Measurements from ENCODE around the gene CLCN1.
"Not testable (repeated sequence)": the region's sequence is repeated elsewhere in the genome, so short reads cannot be mapped to it uniquely, and the experiment has no call there.

CLCN1 gene

DNA sequence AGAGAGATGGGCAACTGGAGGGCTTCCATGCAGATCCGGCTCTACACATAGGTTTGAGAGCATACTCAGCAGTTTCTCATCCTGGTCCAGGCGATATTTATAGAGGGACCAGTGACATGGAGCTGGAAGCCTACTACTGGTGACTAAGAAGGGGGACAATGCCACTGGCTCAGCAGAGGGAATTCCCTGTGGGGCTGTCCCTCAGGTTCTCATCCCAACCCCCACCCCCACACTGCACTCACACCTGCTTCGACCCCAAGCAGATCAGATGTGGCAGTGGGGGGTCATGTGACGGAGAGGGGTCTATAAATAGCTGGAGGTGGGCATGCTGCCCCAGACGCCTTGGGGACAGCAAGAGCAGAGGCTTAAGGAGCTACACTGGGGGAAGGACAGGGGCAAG is at the start of gene CLCN1:
TSS of gene CLCN1 (plus strand) at position 336 of the 400 bp plus-strand sequence. CDS start 102 bp downstream, outside the sequence.
- DNase-seq: no peak

DNA sequence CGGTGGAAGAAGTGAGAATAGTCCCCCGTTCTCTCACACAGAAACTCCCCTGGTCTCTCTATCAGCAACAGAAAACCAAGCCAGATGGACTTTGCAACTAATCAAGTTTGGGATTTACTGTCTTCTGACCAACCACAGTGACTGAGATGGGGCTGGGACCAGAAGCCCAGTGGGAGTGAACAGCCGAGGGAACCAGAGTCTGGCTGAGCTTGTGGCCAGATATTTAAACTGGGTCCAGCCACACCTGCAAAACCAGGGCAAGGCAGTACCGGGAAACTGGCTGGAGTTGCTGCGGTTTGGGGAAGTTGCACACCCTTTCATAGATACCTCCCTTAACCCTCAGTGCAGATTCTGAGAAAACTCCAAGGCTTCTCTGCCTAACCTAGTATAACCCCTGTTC is 46.7 kb upstream of the CLCN1 start:
- no peak for DNase-seq

DNA sequence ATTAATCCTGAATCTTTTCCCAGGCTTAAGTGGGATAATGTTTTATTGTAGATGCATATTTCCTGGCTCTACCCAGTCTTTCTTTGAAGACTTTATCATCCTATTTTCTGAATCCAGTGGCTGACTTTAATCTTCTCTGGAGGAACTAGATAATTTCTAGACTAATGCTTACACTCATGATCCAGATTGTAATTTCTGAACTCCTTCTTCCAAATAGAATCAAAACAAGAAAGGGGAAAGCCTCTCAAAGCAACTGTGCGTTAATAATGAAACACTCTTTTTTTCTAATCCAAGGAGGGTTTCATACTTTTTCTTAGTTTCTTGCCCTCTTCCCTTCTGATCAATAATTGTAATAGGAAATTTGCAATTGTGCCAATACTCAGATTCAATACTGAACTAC is 44.7 kb upstream of the CLCN1 start:
- no peak for DNase-seq

DNA sequence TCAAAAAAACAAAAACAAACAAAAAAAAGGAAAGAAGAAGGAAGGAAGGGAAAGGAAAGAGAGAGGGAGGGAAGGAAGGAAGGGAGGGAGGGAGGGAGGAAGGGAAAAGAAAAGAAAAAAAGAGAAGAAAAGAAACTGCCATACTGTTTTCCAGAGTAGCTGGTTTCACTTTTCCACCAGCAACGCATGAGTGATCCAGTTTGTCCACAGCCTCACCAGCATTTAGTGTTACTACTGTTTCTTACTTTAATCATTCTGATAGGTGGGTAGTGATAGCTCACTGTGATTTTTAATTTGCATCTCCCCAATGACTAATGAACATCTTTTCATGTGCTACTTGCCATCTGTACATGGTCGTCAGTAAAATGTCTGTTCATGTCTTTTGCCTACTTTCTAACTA is 43.0 kb upstream of the CLCN1 start:
- no peak for DNase-seq

DNA sequence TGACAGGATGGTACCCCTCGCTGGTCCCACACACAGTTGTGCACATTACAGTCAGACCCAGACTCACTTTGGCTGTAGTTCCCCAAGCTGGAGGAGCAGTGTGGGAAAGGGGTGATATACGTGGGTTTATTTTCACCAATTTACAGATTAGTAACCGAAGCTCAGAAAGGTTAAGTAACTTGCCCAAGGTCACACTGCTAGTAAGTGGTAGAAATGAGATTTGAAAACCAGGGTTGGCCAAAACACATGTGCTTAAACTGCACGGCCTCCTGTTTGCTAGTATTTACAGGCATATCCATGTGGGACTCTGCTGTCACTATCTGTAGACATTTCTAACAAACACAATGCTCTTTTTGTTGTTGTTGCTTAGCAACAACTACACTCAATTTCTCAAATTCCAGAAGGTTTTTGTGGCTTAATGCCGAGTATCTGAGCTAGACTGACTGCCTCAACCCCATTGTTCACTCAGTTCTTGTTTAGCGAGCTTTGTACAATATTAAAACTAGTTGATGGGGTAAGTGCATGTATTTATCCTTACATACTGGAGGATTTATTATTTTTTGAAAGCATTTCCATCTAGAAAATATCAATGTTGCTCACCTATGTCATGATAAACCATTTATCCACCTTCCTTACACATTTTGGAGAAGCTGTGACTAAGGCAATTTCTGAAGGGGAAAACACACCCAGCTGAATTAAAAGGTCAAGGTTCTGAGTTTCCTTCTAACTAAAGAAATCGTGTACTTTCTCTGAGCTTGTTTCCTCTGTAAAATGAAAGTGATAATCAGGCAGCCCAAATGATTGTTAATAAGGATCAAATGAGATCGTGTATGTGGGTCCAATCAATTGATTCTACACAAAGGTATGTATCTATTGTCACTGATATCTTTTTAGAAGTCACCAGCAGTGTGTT is 36.5 kb upstream of the CLCN1 start:
- no peak for DNase-seq

DNA sequence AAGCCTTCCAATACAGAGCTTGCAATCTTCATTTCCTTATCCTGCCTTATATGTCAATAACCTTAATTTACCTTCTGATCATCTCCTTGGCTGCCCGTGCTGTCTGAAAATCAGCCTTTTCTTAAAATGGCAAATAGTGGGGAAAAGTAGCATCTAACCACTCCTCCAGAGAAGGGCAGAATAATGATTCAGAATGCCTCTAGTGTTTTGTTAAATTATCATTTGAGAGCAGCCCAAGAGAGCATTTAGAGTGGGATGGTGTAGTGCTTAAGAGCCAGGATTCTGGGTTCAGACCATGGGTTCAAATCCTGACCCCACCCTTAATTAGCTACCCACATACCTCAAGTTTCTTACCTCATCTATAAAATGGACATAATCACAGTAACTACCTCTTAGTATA is 35.8 kb upstream of the CLCN1 start:
- no peak for DNase-seq

DNA sequence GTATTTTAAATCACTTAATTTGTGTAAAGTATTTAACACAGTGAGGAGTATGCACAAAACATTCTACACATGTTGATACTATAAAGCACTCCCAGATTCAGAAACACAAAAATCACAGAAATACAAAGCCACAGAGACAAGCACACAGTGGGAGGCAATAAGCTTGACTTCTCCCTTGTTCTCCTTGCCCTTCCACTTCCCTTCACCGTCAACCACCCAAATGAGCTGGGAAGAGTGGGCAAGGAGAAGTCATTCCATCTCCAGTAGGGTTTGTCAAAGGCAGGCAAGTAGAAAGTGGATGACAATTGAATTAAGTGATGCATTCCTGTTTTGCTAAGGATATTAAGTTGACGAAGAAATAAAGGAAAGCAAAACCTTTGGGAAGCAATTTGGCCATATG is 35.3 kb upstream of the CLCN1 start:
- no peak for DNase-seq

DNA sequence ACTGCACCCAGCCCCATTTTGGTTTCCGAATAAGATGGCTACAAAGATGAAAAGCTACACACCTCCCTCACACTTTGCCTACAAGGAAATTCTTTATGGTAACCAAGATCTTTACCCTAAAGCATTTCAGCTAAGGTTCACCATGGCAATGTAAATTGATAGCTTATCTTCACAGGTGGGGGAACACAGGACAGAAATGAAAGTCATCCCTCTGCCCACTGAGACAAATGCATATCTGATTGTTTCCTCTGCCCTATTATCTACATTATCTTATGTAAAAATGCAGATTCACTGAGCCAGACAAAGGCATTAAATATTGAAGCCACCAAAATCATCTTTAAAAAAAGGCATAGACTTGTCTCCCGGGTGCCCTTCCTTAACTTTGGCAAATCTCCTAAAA is 34.4 kb upstream of the CLCN1 start:
- DNase-seq: no peak

DNA sequence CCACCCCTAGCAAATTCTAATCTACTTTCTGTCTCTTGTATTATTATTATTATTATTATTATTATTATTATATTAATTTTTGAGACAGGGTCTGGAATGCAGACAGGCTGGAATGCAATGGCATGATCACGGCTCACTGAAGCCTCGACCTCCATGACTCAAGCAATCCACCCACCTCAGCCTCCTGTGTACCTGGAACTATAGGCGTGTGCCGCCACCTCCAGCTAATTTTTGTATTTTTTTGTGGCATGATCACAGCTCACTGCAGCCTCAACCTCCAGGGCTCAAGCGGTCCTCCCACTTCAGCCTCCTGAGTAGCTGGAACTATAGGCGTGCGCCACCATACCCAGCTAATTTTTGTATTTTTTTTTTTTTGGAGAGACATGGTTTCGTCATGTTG is 33.8 kb upstream of the CLCN1 start:
- DNase-seq: no peak

DNA sequence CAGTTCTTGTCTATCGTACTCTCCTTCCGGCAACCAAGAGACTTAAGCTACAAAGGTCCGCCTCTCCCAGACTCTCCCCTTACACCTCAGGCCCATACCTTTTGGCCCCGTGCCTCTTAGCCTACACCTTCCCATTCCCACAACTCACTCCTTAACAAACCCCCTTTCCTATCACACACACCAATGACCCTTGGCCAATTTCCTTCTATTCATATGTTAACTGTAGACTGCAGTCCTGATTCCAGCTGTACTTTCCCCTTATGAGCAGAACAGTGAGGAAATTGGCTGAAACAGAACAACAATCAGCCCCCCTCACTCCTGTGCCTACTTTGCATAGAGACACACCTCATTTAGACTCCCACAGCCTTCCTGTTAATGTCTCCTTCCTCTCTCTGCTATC is 32.5 kb upstream of the CLCN1 start:
- DNase-seq: no peak

DNA sequence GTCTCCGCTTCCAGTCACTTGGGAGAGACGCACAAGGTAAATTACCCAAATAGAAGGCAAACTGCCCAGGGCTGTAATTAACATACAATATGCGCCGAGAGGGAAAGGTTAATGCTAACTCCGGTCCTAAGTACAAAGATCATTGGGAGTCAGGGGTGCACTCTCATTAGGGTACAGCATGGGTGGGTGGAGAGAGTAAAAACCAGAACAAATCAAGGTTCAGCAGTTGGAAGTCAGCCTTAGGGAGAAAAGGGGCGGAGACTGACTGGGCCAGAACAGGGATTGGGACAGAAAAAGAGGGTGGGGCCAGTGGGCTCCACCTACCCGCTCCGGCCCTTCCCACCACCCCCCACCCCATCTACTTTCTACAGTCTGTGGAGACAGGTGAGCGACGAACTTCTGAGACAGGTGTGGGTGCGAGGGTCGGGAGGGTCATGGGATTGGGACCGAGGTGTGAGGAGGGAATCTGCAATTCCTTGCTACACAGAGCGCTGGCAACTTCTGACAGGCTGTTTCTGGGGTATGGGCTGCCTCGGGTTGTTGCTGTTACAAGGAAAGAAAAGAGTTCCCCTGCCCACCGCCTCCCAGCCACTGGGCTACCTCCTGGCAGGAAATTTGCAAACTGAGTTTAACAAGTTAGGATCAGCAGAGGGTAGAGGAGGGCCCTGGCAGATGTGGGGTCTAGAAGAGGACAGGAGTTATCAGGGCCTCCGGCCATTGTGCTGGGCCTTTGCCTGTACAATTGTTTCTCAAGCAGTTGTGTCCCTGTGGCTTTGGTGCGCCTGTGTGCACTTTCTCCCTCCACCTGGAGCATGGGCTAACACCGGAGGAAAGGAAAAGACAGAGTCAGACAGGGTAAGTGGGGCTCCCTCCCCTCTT is 31.1 kb upstream of the CLCN1 start, which contains the start of gene TMEM139:
TSS of gene TMEM139 (plus strand) at position 368 of the 879 bp plus-strand sequence. CDS start 1,000 bp downstream, outside the sequence.
- no peak for DNase-seq

DNA sequence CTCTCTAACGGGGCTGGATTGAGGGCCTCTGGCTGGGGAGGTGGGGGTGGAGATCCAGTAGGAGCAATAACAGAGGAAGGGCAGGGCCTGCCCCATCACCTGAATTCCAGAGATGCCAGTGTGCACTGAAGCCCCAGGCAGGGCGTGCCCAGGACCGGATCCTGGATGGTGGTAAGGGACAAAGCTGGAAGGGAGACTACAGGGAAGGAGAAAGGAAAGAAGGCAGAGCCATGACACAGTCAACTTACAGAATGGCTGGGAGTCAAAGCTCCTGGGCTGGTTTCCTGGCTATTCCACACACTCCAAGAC is 30.5 kb upstream of the CLCN1 start:
- DNase-seq: no peak

DNA sequence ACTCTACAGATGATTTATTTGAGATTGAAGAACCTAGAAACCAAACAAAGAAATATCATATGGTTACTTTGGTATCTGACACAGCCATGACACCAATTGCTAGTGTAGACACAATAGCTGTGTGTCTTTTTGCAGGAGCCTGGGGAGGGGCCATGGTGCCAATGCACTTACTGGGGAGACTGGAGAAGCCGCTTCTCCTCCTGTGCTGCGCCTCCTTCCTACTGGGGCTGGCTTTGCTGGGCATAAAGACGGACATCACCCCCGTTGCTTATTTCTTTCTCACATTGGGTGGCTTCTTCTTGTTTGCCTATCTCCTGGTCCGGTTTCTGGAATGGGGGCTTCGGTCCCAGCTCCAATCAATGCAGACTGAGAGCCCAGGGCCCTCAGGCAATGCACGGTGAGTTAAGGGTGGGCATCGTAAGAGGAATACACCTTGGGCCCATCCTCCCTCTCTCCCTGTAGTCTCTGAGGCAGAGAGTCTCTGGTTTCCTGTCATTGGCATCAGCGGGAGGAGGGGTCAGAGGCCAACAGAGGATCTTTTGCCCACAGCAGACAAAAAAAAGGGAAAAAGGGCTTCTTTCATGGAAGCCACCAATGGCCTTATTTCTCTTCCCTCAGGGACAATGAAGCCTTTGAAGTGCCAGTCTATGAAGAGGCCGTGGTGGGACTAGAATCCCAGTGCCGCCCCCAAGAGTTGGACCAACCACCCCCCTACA is 29.9 kb upstream of the CLCN1 start:
- DNase-seq: no peak

DNA sequence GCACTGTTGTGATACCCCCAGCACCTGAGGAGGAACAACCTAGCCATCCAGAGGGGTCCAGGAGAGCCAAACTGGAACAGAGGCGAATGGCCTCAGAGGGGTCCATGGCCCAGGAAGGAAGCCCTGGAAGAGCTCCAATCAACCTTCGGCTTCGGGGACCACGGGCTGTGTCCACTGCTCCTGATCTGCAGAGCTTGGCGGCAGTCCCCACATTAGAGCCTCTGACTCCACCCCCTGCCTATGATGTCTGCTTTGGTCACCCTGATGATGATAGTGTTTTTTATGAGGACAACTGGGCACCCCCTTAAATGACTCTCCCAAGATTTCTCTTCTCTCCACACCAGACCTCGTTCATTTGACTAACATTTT is 29.4 kb upstream of the CLCN1 start:
- no peak for DNase-seq

DNA sequence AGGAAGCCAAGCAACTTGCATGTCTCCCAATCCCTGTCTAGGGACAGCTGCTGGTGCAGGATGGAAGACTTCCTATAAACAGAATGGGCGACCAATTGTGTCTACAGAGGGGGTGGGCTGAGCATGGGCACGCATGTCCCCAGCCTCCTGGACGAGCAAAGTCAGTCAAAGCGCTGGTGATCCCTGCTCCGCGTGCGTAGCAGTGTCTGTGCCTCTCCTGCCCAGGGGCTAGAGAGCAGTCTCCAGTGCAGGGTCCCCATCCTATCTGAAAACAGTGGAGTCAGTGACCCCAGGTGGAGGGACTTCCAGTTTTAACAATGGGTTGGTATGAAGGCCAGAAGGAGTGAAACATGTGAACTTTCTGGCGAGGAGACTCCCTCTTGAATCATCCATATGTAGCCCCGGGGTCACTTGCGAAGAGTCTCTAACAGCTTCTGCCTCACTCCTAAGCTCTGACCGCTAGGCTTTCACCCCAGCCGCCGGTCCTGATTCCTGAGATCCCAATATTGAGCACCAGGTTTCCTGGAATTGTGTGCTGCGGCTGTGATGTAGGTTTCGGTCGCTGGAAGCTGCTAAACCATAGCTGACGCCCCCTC is 28.5 kb upstream of the CLCN1 start:
- DNase-seq: no peak

DNA sequence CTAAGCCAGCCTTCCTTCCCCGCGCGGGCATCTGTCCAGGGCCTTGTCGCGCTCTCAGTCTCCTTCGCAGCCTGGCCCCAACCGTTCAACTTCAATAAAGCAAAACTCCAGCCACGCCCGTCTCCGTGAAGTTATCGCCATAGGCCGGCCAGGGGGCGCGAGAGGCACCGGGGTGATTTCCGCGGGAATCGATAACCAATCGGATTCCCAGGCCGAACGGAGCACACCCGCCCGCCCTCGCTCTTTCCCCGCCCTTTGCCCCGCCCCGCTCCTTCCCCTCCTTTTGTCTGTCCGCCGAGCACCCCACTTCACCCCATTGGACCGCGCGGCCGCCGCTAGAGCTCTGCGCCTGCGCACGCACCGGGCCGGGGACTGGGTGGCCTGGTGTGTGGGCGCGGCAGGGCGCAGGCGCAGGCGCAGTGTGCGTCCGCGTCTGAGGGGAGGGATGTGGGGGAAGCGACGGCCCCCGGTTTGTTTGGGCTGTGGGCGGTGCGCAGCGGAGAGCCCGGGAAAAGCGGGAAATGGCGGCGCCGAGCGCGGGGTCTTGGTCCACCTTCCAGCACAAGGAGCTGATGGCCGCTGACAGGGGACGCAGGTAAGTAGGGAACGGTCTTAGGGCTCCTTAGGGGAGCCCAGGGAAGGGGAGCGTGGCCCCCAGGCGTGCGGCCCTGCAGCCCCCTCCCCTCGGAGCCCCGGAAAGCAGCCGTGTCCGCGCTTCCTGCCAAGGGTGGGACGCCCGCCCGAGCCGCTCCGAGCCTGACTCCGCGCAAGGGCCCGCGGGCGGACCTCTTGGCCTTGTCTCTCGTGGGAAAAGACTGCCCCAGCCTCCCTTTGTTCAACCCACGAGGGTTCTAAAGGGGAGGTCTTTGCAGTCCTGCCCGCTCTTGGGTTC is 27.7 kb upstream of the CLCN1 start, which contains the start of gene CASP2:
TSS of gene CASP2 (plus strand) at position 417 of the 892 bp plus-strand sequence. CDS start at position 522, 105 bp downstream.
- DNase-seq: peak; percentile 97

DNA sequence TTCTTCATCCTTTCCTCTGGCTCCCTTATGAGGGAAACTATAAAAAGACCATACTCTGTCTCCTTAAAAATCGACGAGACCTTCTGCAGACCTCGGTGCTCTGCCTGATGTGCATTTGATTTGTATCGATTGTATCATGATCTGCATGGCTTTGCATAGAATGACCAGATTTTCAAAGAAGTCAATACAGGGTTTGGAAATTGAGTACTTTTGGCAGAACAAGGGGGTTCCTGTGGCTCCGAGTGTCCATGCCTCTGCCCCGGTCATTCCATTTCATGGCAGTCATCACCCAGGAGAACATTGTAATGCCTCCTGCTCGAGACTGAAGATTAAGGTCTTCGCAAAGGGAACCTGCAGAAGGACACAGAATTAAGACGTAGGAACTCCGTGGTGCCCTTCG is 27.1 kb upstream of the CLCN1 start:
- no peak for DNase-seq

DNA sequence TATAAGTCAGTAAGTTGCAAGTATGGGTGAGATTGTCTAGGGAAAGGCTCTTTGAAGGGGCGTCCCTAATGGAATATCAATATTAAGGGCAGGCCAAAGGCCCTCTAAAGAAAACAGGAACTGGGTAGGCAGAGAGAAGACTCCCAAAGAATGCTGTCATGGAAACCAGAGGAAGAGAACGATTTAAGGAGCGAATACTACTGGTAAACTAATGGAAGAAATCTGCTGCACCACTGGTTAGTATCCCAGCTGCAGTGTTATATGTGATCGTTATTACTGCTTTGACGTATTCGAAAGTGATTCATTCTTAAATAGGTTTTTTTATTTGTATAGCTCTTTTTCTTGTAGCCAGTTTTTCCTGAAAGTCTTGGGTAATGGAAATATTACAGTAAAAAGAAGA is 26.5 kb upstream of the CLCN1 start:
- no peak for DNase-seq

DNA sequence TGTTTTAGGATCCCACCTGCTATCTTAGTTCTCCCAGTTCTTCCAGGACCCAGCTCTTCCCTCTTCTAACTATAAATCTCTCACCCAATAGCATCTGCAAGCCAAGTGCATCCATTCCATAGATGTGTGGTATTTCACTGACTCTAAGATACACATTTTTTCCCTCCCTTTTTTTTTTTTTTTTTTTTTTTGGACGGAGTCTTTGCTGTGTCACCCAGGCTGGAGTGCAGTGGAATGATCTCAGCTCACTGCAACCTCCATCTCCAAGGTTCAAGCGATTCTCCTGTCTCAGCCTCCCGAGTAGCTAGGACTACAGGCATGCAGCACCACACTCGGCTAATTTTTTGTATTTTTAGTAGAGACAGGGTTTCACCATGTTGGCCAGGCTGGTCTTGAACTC is 26.0 kb upstream of the CLCN1 start:
- not testable (repeated sequence) for DNase-seq

DNA sequence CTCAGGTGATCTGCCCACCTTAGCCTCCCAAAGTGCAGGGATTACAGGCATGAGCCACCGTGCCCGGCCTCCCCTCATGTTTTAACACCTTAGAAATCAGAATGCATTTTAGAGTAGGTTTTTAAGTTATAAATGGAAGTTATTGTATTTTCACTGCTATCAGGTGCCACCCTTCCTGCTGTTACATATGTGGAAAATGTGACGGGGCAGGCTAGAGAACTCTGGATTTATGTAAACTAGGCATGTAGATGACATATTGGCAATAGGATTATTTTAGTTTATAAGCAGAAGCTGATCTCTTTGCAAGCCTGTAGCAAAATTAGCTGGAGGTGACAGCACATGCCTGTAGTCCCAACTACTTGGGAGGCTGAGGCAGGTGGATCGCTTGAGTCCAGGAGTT is 25.6 kb upstream of the CLCN1 start:
- DNase-seq: no peak

DNA sequence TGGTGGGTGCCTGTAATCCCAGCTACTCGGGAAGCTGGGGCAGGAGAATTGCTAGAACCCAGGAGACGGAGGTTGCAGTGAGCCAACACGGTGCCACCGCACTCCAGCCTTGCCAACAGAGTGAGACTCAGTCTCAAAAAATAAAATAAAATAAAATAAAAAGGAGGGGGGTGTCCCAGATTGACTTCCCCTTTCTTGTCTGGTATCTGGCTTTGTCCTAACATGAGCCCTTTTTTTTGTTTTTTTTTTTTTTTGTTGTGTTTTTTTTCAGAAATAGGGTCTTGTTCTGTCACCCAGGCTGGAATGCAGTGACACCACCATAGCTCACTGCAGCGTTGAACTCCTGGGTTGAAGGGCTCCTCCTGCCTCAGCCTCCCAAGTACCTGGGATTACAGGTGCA is 23.0 kb upstream of the CLCN1 start:
- no peak for DNase-seq

DNA sequence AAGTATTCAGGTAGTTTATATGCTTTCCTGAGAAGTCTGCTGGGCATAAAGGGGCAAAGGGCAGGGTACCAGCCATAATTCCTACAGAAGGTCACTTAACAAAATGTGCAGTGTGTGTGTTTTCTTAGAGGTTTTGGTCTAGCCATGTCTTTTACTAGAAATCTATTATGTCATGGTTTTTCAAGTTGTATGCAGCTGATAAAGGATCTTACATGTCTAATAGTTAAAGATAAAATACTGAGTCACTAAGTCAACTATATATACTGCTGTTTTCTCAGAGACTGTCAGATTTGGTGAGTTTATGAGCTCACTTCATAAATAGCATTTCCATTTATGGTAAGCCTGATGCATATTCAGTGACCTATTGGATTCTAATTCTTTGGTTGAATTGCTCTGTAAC is 20.0 kb upstream of the CLCN1 start:
- no peak for DNase-seq

Measured in DMS79 (cell line).